Dermis microvascular lymphatic vessel endothelial cell (primary cell): Measurements from ENCODE around the gene CCNK. TPM values are rescaled to one million over a fixed set of nuclear protein-coding genes. Genes with fewer than 3 reads are reported as not detected.

ENCODE experiments used
- DNase-seq, 2 donors: peaks; one replicate each; pipeline versions ENCODE4 v3.0.0 to v3.0.0-alpha.2; 2010; ENCODE audit warnings: low read depth in 2 of 2
- total RNA-seq: library from RNA; depleted of rRNA; stranded (reverse); fragments of >200 nt; gene quantifications from 2 replicates; pipeline ENCODE4 v1.2.1, GENCODE V29; 2014

The CCNK gene
- total RNA-seq, 1 donor from 2014 or later, result 24.1 TPM

DNA sequence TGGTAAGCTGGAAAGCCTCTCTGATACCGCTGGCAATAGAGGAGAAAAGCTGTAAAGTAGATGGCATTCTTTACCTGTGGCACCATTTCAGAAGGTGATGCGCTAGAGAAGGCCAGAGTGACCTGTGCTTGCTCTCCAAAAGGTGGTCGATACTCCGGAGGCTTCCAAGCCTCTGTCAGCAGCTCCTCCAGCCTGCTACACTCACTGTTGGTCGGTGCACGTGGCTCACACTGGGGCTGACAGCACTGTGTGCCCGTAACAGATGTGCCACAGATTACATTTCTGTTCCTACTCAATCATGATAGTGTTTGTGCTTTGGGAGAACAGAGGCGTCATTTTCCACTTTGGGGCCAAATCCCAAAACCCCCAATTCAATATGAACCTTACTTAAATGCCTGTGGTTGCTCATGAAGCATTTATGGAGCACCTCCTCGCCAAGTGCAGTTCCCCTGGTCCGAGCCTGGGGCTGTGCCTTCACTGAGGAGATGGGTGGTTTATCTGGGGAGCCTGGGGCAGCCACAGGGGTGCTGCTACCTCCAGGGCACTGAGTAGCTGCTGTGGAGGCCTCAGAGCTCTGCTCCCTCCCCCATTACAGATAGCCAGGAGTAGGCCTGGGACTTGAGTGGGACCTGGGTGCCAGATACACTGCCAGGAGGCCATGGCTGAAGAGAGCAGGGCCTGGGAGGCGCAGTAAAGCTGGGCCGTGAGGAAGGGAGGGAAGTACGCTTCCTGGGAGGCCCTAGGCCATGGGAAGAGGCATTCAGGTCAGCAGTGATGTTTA, 26.8 kb downstream of the CCNK start:
- no peak for DNase-seq

DNA sequence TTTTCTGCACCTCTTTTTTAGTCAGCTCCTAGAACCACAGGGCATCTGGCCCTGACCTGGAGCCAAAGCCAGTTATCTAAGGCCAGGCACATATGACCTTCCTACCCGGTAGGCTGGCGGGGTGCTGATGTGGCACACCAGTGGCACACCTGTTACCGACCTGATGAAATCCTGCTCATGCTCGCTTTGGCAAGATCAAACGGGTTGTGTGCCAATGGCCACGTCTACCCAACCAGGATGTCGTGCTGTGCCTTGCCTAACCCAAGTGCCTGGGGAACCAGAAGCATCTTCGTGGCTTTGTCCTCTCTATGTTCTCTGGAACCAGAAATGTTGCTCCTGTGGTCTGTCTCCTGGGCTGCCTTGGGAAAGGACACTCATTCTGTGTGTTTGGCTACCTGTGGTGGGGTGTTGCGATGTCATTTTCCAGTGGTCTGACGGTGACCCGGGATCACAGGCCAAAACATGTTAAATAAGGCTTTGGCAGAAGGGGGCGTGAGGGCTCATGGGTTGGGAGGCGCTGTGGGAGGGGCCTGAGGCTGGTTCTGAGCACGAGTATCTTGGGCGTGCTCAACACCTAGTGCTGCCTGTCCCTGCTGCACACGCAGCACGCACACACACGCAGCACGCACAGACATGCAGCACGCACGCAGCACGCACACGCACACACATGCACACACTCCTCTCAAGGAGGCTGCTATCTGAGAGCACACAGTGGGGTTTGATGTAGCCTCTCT, 27.9 kb downstream of the CCNK start:
- DNase-seq, result no peak

DNA sequence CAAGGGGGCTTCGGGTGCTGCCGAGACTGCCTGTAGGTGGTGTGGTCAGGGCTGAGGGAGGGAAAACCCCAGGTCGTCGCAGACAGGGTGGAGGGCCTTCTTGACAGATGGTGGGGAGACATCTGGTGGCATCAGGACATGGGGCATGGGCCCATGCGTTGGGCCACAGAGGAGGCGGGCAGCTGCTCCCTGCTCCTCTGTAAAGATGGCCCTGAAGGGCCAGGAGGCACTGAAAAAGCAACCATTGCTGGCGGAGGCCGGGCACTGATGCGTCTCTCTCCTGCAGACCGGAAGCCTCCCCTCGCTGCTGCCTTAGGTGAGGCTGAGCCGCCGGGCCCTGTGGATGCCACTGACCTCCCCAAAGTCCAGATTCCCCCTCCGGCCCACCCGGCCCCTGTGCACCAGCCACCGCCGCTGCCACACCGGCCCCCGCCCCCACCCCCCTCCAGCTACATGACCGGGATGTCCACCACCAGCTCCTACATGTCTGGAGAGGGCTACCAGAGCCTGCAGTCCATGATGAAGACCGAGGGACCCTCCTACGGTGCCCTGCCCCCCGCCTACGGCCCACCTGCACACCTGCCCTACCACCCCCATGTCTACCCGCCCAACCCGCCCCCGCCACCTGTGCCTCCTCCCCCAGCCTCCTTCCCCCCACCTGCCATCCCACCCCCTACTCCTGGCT, 28.8 kb downstream of the CCNK start:
- DNase-seq, result no peak

DNA sequence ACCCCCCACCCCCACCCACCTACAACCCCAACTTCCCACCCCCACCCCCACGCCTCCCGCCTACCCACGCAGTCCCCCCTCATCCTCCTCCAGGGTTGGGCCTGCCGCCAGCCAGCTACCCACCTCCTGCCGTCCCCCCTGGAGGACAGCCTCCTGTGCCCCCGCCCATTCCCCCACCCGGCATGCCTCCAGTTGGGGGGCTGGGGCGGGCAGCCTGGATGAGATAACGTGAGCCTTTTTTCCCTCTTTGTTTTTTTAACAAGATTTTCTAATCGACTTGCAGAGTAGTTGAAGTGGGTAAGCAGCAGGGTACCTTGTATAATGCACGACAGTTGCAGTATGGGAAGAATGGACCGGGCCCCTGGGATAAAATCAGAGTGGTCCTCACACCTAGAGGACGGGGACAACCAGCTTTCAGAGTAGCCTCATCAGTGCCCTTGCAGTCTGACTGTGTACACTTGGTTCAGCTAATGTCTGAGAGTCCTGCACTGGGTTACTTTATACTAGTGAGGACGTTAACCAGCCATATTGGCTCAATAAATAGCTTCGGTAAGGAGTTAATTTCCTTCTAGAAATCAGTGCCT, 29.4 kb downstream of the CCNK start:
- no peak for DNase-seq

DNA sequence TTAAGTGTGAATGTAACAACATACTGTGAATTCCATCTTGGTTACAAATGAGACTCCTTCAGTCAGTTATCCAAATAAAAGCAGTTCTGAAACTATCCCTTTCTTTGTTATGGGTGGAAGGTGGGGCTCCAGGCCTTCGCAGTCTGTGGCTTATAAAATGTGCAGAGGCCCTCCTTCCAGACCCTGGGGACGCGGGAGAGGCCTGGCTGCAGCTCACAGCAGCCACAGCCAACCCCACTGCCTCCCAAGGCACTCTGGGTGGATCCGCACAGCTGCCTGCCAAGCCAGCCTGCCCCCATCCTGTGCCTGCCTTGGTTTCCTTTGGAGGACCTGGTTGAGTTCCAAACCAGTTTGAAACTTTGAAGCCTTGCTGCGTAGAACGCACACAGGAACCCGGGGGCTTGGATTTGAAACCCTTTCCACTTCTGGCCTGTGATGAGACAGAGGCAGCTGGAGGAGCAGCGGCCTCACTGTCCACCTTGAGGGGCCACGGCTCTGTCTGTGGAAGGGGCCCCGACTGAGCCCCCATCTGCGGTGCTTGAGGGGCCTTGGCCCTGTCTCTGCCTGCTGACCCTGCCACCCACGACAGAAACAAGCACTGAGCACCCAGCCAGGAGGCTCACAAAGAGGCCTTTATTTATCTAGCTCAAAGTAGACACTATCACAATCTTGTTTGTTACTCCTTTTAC, 30.4 kb downstream of the CCNK start:
- DNase-seq, result no peak

DNA sequence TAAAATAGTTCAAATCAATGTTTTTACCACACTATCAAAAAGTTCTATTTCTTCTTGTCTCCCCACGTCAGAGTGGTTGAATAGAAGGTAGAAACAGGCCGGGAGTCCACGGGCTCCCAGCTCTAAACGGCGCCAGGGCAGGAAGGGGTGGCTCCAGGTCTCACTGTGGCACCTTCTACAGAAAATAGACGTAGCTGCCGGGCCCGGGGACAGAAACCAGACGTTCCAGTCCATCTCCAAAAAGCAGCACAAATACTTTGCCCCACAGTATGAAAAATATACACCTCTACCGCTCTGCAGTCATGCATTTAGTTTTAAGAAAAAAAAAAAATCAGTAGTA, 30.9 kb downstream of the CCNK start:
- DNase-seq, result no peak

DNA sequence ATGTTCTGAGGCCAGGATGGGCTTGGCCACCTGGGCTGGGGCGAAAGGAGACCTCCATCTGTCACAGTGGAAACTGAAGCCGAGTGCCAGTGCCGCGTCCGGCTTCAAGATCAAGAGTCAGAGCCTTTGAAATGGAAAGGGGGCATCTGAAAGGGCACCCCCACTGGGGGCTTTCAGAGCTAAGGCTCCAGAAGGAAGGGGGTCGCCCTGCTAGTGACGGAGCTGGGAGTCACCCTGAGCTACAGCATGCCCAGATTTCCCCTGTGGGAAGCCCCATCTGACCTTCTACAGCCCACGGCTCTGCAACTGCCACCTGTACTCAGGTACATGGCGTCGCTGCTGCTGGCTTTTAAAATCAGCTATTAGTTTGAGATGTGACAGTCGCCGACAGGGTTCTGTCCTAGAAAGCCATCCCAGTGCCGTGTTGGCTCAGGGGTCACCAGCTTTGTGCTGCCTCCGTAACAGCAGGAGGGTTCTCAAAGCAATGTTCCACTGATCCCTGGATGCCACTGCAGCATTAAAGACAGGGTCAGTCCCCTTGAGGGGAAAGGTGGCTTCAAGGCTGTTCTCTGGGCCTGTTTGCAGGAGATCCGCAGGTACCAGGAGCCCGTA, 31.5 kb downstream of the CCNK start:
- no peak for DNase-seq

DNA sequence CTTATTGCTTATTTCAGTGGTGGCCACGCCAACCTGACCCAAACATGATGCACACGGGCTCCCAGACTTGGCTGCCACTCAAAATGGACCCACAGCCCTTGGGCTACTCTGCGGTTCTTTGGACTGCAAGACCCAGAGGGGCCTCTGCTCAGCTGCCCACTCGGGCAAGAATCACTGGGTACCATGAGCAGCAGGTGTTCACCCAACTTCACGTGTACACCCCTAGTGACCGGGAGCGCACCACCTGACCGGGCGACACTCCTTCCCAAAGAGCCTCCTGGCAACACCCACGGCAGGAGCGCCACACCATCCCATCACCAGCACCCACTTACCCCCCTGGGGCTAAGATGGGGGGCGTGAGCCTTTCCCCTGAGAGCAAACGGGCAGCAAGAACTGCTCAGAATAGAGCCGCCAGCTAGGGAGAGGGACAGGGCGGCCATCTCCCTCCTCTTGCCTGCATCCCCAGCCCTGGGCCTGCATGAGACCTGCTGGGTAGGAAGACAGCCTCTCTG, 32.0 kb downstream of the CCNK start:
- DNase-seq, result no peak

DNA sequence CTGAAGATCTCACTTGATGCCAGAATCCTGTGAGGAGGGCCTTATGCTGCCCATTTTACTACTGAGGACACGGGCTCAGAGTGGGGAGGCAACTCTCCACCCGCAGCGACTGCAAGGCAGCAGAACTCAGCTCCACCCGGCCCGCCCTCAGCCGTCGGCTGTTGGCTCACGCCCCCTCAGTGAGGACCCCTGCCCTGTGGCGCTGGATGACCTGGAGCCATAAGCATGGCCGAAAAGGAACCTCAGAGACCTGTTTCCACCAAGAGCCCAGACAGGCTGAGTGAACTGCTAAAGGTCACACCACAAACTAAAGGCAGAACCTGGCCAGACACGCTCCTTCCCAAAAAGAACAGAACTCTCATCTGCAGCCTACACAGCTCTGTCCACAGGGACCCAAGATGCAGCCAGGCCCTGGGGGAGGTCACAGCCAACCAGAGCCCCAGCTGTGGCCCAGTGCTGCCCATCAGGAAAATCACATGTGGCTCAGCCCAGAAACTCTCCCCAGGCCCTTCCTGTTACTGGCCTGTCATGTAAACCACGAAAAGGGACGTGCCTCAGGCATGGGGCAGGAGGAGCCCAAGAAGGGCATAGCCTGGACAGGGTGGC, 32.8 kb downstream of the CCNK start:
- no peak for DNase-seq

DNA sequence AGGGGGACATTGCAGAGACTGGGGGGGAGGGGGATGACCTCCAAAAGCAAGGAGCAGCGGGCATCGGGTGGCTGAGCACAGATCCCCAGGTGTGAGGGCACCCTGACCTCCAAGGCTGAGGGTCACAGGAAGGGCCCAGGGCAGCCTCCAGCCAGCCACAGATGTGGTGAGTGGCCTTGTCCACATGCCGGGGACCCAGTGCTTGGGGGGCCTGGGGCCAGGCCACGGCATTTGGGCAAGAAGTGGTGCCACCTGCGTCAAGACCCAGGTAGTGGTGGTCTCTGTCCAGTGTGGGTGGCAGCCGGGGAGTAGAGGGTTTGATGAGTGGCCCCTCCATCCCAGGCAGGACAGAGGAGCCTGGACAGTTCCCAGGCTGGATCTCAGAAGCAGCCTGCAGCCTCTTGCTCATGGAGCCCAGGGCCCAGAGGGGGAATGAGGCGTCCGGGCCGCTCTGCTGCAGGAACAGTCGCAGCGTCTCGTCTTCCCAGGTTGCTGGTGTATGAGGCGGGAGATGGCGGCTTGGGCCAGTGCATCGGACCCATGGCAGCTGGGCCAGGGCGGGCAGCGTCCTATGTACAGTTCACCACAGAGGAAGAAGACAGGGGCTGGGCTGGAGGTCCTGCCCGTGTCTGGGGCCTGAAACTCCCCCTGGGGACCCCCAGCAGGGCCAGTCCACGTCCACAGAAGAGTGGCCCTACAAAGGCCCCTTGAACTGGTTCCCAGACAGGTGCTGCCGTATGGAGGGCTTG, 33.5 kb downstream of the CCNK start:
- DNase-seq, result no peak

DNA sequence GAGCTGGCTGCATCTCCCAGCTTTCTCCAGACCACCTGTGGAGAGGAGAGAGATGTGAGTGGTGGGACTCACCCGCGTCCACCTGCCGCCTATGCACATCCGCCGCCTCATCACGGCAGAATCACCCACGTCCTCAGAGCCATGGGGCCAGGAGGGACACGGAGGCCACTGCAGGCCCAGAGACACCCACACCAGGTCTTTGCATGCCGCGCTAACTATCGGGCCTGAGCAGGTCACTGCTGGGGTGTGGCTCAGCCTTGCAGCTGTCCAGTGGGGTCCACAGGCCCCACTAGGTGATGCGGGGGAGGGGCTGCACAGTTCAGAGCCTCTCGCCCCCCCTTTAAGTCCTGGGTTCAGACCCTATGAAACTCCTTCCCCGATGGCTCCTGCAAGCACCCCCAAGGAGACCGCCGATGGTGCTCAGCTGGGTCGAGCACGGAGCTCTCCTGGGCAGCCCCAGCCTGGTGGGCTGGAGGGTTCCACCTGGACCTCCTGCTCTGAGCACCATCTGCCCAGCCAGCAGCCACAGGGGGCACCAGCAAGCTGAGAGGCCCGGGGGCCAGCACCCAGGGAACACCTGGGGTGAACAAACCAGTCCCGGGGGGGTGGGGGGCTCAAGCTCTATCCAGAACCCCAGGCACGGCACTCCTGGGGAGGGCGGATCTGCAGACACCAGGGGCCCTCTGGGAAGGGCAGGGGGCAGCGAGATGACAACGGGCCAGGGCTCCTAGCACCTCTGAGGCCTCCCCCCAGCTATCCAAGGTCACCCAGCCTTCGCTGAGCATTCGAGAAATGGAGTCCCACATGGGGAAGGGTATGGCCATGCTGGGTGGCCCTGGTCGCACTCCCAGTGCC, 34.3 kb downstream of the CCNK start:
- no peak for DNase-seq

DNA sequence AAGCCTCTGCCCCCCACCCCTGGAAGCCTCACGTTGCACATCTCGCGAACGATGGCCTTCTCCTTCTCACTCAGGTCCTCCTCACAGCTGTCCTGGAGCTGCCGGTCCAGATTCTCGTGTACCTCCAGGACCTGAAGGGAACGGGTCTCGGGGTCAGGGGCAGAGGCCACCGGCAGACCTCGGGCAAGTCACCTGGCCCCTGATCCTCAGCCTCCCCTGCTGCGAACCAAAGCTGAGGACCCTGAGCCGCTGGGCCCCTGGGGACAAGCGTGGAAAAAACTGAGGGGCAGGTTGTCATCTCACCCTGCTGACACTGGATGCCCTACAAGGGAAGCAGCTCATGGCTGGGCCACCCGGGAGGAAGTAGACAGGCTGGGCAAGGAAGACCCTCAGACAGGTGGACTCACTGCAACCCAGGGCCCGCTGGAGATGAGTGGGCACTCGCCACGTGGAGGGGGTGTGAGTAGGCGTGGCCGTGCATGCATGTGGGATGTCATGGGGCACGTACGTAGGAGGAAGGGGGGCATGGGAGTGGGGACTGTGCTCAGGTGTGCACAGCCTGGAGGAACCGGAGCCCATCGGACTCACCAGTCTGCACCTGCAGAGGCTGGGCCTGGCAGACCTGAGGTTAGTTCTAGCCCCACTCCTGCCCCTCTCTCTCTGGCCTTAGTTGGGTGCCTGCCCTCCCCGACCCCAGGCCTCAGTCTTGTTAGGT, 35.1 kb downstream of the CCNK start:
- DNase-seq, result no peak

DNA sequence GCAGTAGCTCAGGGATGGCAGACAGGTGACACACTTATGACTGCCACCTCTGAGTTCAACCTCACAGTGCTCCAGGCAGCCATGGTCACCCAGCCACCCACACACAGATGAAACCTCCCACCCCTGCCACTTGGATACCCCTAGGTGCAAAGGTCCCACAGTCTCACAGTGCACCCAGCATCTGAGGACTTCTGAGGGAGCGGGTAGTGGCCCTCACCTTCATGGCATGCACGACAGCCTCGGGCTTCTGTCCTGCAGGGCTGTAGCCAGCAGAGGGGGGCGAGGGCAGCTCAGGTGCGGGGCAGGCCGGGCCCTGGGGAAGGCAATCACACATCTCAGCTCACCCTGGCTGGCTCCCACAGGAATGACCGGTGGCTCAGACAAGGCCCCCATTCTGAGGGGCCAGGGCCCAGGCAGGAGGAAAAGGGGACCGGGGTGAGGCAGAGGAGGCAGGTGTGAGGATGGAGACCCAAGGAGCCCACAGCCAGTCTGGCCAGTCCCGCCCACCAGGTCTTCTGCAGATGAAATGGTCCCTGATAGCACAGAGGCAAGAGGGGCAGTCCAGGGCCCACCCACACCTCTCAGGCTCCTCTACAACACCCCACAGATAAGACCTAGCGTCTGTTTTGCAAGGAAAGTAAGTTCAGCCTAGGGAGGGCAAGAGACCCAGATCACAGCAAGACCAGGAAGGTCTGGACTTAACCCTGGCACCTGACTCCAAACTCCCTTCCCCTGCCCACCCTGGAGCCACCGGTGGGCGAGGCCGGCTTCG, 35.8 kb downstream of the CCNK start:
- DNase-seq, result no peak

DNA sequence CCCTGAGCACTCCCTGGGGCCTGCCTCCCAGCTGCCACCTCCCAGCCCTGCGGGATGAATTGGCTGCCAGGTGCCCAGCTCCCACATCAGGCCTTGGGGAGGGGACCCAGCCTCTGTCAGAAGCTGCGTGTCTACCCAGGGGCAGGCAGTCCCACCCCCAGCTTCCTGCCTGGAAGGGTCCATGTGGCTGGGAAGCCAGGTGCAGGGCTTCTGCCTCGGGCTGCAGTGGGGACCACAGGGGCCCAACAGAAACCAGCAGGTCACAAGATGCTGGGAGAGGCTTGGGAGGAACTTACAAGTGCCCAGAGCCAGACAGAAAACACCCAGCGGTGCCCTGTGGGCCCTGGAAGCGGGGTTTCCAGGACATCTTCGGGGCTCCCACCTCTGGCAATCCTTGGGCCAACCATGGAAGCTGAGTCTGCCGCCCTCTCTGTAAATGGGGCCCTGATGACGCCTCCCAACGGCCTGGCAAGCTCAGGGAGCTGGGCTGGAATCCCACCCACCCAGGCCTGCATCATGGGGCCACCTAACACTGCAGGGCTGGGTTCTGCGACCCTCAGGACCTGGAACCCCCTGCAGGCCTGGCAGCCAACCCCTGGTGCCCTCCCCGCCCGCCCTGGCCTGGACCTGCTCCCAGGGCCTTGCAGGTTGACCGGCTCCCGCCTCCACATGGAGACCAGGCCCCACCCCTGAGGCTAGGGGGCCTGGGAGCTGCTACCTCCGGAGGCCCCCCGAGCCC, 36.6 kb downstream of the CCNK start:
- DNase-seq, result no peak

DNA sequence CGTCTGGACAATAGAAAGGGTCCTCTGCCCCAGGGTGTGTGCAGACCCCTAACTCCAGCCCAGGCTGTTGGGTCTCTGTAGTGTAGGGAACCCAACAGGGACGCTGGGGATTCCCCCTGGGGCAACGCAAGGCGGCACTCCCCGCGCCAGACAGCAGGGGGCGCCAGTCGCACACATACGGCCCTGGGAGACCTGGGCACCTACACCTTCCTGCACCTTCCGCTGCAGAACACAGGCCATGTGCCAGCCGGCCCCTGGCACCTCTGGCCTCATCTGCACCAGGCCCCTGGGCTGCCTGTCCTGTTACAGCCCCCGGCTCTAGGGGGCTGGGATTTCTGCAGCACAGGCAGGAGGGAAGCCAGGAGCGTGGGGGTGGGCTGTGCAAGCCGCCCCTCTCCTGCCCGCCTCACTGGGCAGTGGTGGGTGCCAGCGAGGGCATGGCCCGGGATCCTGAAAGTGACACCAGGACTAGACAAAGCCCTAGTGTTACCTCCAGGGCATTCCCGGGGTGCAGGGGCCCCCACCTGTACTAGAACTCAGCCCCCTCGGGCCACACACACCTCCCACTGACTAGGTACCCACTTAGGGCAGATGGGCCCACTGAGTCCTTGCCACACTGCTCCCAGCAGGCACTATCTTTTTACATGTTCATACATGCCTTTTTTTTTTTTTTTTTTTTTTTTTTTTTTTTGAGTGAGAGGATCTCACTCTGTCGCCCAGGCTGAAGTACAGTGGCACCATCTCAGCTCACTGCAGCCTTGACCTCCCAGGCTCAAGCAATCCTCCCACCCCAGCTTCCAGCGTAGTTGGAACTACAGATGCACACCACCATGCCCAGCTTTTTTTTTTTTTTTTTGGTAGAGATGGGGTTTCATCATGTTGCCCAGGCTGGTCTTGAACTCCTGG, 37.5 kb downstream of the CCNK start:
- DNase-seq, result peak in 1 of 2 donors; percentile 56
